SK-N-MC (cell line): ENCODE measurements around the gene ZNF335.

Source experiments
- EZH2 ChIP-seq: fragments of 200-600 bp; sonication (generic); IDR thresholded peaks from one replicate; pipeline ENCODE4 v1.6.1; 2017; ENCODE audit warnings: antibody characterized with exemption
- POLR2AphosphoS5 ChIP-seq: IDR thresholded peaks from 2 replicates; pipeline ENCODE4 v1.6.1; 2012; ENCODE audit warnings: mild to moderate bottlenecking, low read depth, low read length, borderline replicate concordance

GRCh38 chr20:45924391-45925261 lies 47.4 kb downstream of the ZNF335 start:
- TF ChIP-seq POLR2AphosphoS5 (no peak), EZH2 (no peak)
